Gastrocnemius medialis (tissue), 4 donors: ENCODE results near the gene IL5RA. TPM values are rescaled to one million over a fixed set of nuclear protein-coding genes. Genes with fewer than 3 reads are reported as not detected.

Source experiments
- ATAC-seq, 2 donors: fragments of 150-250 bp; one replicate each; pipeline ENCODE4 v1.9.1; 2016
- DNase-seq, 2 donors: peaks; one replicate each; pipeline ENCODE4 v3.0.0-alpha.2; 2019
- H3K27ac ChIP-seq, 4 donors: fragments of 200-600 bp; sonication (generic); 1 replicate in 1 of 4; 2 replicates in 3 of 4; pipeline ENCODE4 v1.5.1; 2016 to 2018; ENCODE audit warnings: mild to moderate bottlenecking in 2 of 4, moderate library complexity in 1 of 4
- H3K27me3 ChIP-seq, 3 donors: fragments of 200-600 bp; sonication (generic) in 2 of 3; 1 replicate in 1 of 3; 2 replicates in 2 of 3; pipeline versions ENCODE4 v1.5.1 to v1.6.0; 2016 to 2019; ENCODE audit warnings: mild to moderate bottlenecking in 1 of 3, moderate library complexity in 1 of 3
- H3K36me3 ChIP-seq, 2 donors: fragments of 200-600 bp; sonication (generic) in 1 of 2; one replicate each; pipeline ENCODE4 v1.5.1; 2017 to 2018
- H3K4me1 ChIP-seq, 2 donors: fragments of 200-600 bp; sonication (generic) in 1 of 2; one replicate each; pipeline ENCODE4 v1.5.1; 2016 to 2017; ENCODE audit warnings: mild to moderate bottlenecking in 2 of 2
- H3K4me3 ChIP-seq, 4 donors: fragments of 200-600 bp; sonication (generic) in 3 of 4; 1 replicate in 1 of 4; 2 replicates in 3 of 4; pipeline ENCODE4 v1.5.1; 2016 to 2019; ENCODE audit warnings: mild to moderate bottlenecking in 2 of 4
- H3K9me3 ChIP-seq, 3 donors: fragments of 200-600 bp; sonication (generic) in 2 of 3; 1 replicate in 1 of 3; 2 replicates in 2 of 3; pipeline ENCODE4 v1.5.1; 2016 to 2019
- CTCF ChIP-seq, 5 experiments: fragments of 450-650 bp in 3 of 5; fragments of 200-600 bp in 2 of 5; sonication (generic) in 2 of 5; IDR thresholded peaks in 4 of 5; conservative IDR thresholded peaks in 1 of 5; 1 replicate in 4 of 5; 2 replicates in 1 of 5; pipeline ENCODE4 v1.5.1; 2016 to 2019; ENCODE audit warnings: antibody characterized with exemption in 5 of 5, mild to moderate bottlenecking in 3 of 5, moderate library complexity in 3 of 5
- POLR2A ChIP-seq, 2 donors: fragments of 450-650 bp; IDR thresholded peaks; one replicate each; pipeline ENCODE4 v1.6.1; 2017; ENCODE audit warnings: antibody characterized with exemption in 2 of 2, mild to moderate bottlenecking in 2 of 2, moderate library complexity in 2 of 2
- in situ Hi-C, 4 donors: fragments of 200-750 bp; cut with MboI; loops; one replicate each; pipeline versions ENCODE4 v1.15.0 to v1.8.0; 2017; ENCODE audit warnings: low sequenced_read_pairs in 4 of 4
- intact Hi-C: fragments of 100-400 bp; cut with DNase I; formaldehyde crosslinking; loops from one replicate; pipeline ENCODE4 v1.15.1; 2023; ENCODE audit warnings: low total_unique reads
- total RNA-seq, 4 donors: library from RNA; depleted of rRNA; stranded (reverse); fragments of >200 nt; gene quantifications; one replicate each; pipeline versions ENCODE4 v1.1.0 to v1.2.3, GENCODE V29; 2016

The IL5RA gene
- total RNA-seq, 4 donors from 2014 or later: not detected

GRCh38 chr3:3066910-3067309 lies 43.3 kb downstream of the IL5RA start:
- intact Hi-C loops: no loop called here
- TF ChIP-seq CTCF (IDR thresholded peaks at IDR 0.05 in 4 of 5, conservative IDR thresholded peaks at IDR 0.05 in 1 of 5): no peak
- H3K36me3 ChIP-seq: no peaks in the 10 kb centered on the region
- H3K4me1 ChIP-seq: no peaks in the 10 kb centered on the region
- H3K27ac ChIP-seq: no peak overlapping the region
- no peaks in the 10 kb centered on the region for H3K9me3 ChIP-seq
- H3K4me3 ChIP-seq: no peak overlapping the region
- DNase-seq (no peak), ATAC-seq (no peak)
- H3K27me3 ChIP-seq: no peaks in the 10 kb centered on the region
- in situ Hi-C loops: no loop called here

- H3K27ac ChIP-seq: no peak overlapping the region
- ATAC-seq (no peak), DNase-seq (no peak)
- no peaks in the 10 kb centered on the region for H3K36me3 ChIP-seq
- no peak overlapping the region for H3K4me3 ChIP-seq
- no peaks in the 10 kb centered on the region for H3K4me1 ChIP-seq
- no peaks in the 10 kb centered on the region for H3K9me3 ChIP-seq
- no peaks in the 10 kb centered on the region for H3K27me3 ChIP-seq
- intact Hi-C loops (no loop called here), in situ Hi-C loops (no loop called here)
- TF ChIP-seq CTCF (IDR thresholded peaks at IDR 0.05 in 4 of 5, conservative IDR thresholded peaks at IDR 0.05 in 1 of 5): no peak
- no peak for TF ChIP-seq POLR2A (IDR thresholded peaks at IDR 0.05)
These were observed 43.8 kb downstream of the IL5RA start for GRCh38 chr3:3066378-3066777.

- Histone ChIP-seq H3K27me3 (no peaks in the 10 kb centered on the region), H3K9me3 (no peaks in the 10 kb centered on the region), H3K4me3 (no peak overlapping the region), H3K4me1 (no peaks in the 10 kb centered on the region), H3K27ac (no peak overlapping the region), H3K36me3 (no peaks in the 10 kb centered on the region)
- ATAC-seq (no peak), DNase-seq (no peak)
- intact Hi-C loops: no loop called here
- in situ Hi-C loops: no loop called here
- TF ChIP-seq CTCF (IDR thresholded peaks at IDR 0.05 in 4 of 5, conservative IDR thresholded peaks at IDR 0.05 in 1 of 5) (no peak), POLR2A (IDR thresholded peaks at IDR 0.05) (no peak)
These were observed 44.3 kb downstream of the IL5RA start for GRCh38 chr3:3065876-3066275.

GRCh38 chr3:3064297-3064696 lies 45.9 kb downstream of the IL5RA start:
- TF ChIP-seq POLR2A (IDR thresholded peaks at IDR 0.05) (no peak), CTCF (IDR thresholded peaks at IDR 0.05 in 4 of 5, conservative IDR thresholded peaks at IDR 0.05 in 1 of 5) (no peak)
- in situ Hi-C loops (no loop called here), intact Hi-C loops (no loop called here)

GRCh38 chr3:3059645-3060044 lies 50.5 kb downstream of the IL5RA start:
- no peak for TF ChIP-seq CTCF (IDR thresholded peaks at IDR 0.05 in 4 of 5, conservative IDR thresholded peaks at IDR 0.05 in 1 of 5)
- no peak for TF ChIP-seq POLR2A (IDR thresholded peaks at IDR 0.05)
- H3K4me1 ChIP-seq: no peaks in the 10 kb centered on the region
- no peak overlapping the region for H3K4me3 ChIP-seq
- DNase-seq: no peak
- no peaks in the 10 kb centered on the region for H3K36me3 ChIP-seq
- no peaks in the 10 kb centered on the region for H3K27me3 ChIP-seq
- in situ Hi-C loops: no loop called here
- no peaks in the 10 kb centered on the region for H3K9me3 ChIP-seq
- H3K27ac ChIP-seq: no peak overlapping the region
- intact Hi-C loops: no loop called here
- no peak for ATAC-seq

More at GRCh38 chr3:3064297-3064696, 45.9 kb downstream of the IL5RA start:
- Histone ChIP-seq H3K27ac (no peak overlapping the region), H3K4me1 (no peaks in the 10 kb centered on the region), H3K4me3 (no peak overlapping the region), H3K36me3 (no peaks in the 10 kb centered on the region), H3K9me3 (no peaks in the 10 kb centered on the region), H3K27me3 (no peaks in the 10 kb centered on the region)
- ATAC-seq (no peak), DNase-seq (no peak)
